ENCODE measurements around the gene SLC25A29.

GRCh38 chr14:100320157-100320856 is 14.1 kb upstream of the SLC25A29 start:
- no peak for TF ChIP-seq YY1 (IDR thresholded peaks at IDR 0.05; ENCODE audit: insufficient read depth, insufficient read length)
- no peak for TF ChIP-seq SUZ12 (IDR thresholded peaks at IDR 0.05; ENCODE audit: extremely low read depth, insufficient read depth, insufficient read length)
- TF ChIP-seq ZNF274 (IDR thresholded peaks at IDR 0.05; ENCODE audit: low read depth, low read length): no peak
